ENCODE data around the gene ATG7.
"Not testable (repeated sequence)": the region's sequence is repeated elsewhere in the genome, so short reads cannot be mapped to it uniquely, and the experiment has no call there.

ATG7 gene

DNA sequence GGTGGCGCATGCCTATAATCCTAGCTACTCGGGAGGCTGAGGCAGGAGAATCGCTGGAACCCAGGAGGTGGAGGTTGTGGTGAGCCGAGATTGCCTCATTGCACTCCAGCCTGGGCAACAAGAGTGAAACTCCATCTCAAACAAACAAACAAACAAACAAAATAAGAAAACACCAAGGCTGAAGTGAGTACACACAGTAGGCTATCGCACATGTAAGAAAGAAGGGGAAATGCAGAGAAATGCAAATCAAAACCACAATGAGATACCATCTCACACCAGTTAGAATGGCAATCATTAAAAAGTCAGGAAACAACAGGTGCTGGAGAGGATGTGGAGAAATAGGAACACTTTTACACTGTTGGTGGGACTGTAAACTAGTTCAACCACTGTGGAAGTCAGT lies 322.8 kb downstream of the ATG7 start:
- DNase-seq: not testable (repeated sequence)

GRCh38 chr3:11596387-11596786 lies 324.2 kb downstream of the ATG7 start:
- DNase-seq: no peak

DNA sequence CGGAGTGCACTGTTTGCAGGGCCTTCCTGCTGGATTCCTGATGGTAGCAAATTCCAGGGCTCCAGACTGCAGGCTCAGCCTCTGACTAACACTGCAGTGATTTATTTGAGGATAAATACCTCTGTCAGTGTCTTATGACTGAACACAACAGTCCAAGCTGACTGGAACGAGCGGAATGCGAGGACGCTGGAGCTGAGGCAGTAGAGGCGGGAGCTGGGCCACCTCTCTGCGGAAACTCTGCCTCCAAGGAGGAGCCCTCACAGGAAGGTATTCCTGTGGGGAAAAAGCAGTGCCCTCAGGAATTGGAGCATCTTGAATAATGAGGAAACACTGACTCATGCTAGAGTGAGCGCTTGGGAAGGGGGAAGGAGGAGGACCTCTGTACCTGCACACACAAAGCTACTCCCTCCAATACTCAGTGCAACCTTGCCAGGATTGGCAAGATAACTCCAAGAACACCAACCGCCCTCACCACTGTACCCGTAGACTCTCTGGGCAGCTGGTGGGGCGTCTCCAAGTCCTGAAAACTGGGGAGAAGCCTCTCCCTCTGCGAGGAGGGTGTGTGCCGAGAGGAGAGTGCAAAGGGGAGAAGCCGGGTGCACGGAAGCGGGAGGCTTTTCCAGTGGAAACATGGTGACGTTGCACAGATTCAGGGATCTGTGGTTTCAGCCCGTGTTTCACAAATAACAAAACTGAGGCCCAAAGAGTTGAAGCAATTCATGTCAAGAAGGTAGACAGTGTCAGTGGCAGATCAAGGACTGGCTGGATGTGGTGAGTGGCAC lies 328.5 kb downstream of the ATG7 start:
- peak; percentile 100 for DNase-seq

DNA sequence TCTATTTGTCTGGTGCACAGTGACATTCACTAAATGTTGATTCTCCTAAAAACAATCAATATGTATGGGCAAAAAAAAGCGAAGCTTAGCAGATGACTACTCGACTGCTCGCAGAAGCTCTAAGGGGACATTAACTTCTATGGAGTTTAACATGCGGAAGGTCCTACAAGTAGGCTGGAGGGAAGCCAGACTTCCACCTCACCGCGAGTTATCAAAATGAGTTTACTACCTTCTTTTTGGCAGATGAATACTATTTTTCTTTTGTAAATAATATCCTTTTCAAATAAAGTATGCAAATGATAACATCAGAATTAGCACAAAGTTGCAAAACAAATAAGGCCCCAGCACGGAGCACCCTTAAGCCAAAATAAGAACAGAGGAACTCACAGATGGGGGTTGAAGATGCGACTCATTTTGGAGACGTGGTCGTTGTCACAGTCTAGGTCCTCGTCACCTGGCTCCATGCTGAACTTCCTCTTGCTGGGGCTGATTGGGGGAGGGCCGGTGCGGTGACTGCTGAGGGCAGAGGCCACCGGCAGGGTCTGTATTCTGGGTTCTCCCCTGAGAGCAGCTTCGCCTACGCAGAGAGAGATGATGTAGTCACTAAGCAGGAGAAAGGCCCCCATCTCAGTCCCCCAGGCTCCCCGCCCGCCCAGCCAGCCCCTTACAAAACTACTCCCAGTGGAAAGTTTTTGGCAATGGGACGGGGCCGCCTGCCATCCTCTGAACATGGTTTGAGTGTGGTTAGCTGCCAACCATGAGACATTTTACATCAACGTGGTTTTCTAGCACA lies 329.4 kb downstream of the ATG7 start:
- peak; percentile 68 for DNase-seq

- no peak for DNase-seq
These were observed 330.1 kb downstream of the ATG7 start for GRCh38 chr3:11602239-11602840.

DNA sequence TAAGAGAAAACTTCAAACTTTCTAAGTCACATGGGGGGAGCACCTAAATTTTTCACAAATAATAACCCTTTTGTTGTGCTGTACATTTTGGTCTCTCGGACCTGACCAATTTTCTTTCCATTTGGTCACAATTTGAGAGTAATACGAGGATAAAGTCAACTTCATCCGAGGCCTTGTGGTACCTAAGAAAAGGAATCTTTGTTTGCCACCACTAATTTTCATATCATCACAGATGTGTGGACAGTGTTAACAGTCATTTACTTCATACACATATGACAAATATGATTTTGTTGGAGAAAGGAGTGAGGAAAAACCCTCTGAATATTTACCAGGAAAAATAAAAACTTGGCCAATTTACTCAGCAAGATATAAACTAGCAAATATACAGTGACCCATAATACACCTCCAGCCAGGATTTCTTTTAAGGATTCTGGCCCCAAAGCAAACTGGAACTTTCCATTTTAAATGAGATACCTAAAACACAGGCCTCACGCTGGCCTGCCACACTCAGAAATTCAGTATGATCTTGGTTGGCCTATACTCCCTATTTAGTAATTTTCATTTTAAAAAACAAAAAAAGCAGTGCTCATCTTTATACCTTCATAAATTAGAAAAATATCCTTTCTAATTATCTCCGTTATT lies 330.8 kb downstream of the ATG7 start:
- DNase-seq: no peak

- DNase-seq: peak; percentile 94
These were observed 331.4 kb downstream of the ATG7 start for GRCh38 chr3:11603628-11604027.

DNA sequence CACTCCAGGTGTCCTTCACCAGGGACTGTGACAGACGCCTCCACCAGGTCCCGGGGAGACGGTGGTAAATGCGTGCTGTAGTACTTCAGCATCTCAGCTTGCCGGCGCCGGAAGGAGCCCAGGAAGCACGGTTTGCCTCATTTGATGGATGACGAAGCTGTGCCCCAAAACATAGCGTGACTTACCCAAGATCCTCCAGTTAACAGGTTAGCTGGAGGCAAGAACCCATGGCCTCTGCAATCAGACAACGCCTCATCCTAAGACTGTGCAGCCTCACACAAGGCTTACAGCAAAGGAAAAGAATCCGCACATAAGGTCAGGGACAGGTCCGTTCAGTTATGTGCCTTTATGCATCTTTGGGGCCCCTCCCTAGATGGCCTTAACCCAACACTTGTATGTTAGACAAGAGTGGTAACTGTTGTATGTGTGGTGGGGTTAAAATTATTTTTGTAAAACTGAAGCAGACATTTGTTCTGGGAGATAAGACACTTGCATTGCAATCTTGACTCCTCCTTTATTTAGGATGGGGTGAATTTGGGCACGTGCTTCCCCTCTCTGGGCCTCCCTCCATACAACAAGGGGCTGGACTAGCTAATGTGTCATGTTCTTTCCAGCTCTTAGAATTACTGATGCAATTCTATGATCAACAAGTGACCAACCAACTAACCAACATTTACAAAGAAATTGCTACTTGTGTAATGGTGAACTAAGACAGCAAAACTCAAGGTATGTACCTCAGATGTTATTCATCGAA lies 332.1 kb downstream of the ATG7 start:
- DNase-seq: peak; percentile 76

DNA sequence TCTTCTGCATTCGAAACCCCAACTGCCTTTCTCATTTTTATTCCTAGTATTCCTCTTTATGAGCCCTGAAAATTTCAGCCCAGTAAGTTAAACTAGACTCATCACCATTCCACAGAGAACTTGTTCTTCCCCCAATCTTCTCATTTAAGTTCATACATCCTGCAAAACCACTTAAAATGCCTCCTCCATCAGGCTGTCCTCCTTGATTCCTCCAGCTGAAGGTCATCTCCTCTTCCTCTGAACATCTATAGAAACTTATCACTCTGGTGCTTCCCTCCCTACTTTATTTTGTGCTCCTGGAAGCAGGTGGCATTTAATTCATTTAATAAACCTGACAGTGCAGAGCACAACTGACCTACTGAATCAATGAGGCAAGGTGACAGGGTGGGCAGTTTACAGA lies 333.2 kb downstream of the ATG7 start:
- no peak for DNase-seq

DNA sequence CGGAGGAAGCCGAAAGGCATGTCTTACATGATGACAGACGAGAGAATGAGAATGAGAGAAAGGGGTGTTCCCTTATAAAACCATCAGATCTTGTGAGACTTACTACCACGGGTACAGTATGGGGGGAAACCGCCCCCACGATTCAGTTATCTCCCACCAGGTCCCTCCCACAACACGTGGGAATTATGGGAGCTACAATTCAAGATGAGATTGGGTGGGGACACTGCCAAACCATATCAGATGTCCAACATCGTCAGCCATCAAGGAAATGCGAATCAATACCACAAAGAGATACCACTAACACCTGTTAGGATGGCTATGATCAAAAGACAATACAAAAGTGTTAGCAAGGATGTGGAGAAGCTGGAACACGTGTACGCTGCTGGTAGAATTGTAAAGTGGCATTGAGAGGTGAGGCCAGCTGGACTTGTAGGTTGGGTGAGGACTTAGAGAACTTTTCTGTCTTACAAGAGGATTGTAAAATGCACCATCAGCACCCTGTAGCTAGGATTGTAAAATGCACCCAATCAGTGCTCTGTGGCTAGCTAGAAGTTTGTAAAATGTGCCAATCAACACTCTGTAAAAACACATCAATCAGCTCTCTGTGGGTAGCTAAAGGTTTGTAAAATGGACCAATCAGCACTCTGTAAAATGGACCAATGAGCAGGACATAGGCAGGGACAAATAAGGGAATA lies 334.0 kb downstream of the ATG7 start:
- no peak for DNase-seq

- DNase-seq: no peak
These were observed 334.8 kb downstream of the ATG7 start for GRCh38 chr3:11606865-11607440.

Measured in fibroblast of skin of scalp (primary cell).